HepG2 (cell line): Measurements from ENCODE around the gene TRPV5. TPM values are rescaled to one million over a fixed set of nuclear protein-coding genes. Genes with fewer than 3 reads are reported as not detected.

Experiments used
- ATAC-seq: fragments of 200-7000 bp; cut with Tn5 transposase; 3 replicates; pipeline ENCODE4 v1.9.1; 2020; ENCODE audit warnings: mild to moderate bottlenecking, moderate library complexity
- BruUV-seq: library from RNA; stranded (reverse); fragments of 400-500 nt; replicated peaks from 2 replicates; lab custom pipeline; 2021; lab: Mats Ljungman, UMichigan
- CTCF ChIA-PET: fragments of 300-600 bp; formaldehyde crosslinking; extraction: SDS; loops from one replicate; lab custom pipeline; 2021; ENCODE audit warnings: low total read pairs, inconsistent platforms, low intra/inter-chr PET ratio; lab: Yijun Ruan, JAX
- POLR2A ChIA-PET: fragments of 350-600 bp; sonication (Branson Sonifier 250); formaldehyde crosslinking; loops from one replicate; lab custom pipeline; 2020; ENCODE audit warnings: antibody characterized with exemption, inconsistent platforms; lab: Yijun Ruan, JAX
- DNase-seq: peaks from one replicate; pipeline ENCODE4 v3.0.0-alpha.2; 2015; ENCODE audit warnings: low spot score
- FAIRE-seq: peaks from 3 replicates; lab custom pipeline; 2011; peaks lifted over from hg19 to GRCh38; lab: Jason Lieb, UNC
- H2AFZ ChIP-seq: one replicate; pipeline ENCODE4 v1.6.1; 2011; ENCODE audit warnings: low read length, inconsistent platforms
- H3K27ac ChIP-seq: fragments of 300-600 bp; 3 replicates; pipeline ENCODE4 v1.8.0; 2011; ENCODE audit warnings: mixed run types, mild to moderate bottlenecking, mixed read lengths, low read length, inconsistent platforms; ENCODE audit not compliant: insufficient read depth; ENCODE audit errors: extremely low read length
- H3K27me3 ChIP-seq, 2 experiments: fragments of 200-600 bp in 1 of 2; 2 replicates in 1 of 2; 3 replicates in 1 of 2; pipeline versions ENCODE4 v1.6.0 to v1.8.0; 2011; ENCODE audit warnings: low read length in 2 of 2, mild to moderate bottlenecking in 2 of 2, moderate library complexity in 2 of 2, inconsistent platforms in 1 of 2; ENCODE audit not compliant: insufficient read depth in 2 of 2, control insufficient read depth in 1 of 2
- H3K36me3 ChIP-seq, 2 experiments: fragments of 200-600 bp in 1 of 2; replicated peaks in 1 of 2; 2 replicates in 1 of 2; 3 replicates in 1 of 2; pipeline versions ENCODE4 v1.5.1 to v1.8.0; 2011; ENCODE audit warnings: low read length in 2 of 2, inconsistent platforms in 1 of 2; ENCODE audit not compliant: insufficient read depth in 2 of 2, control insufficient read depth in 1 of 2
- H3K4me1 ChIP-seq: 2 replicates; pipeline ENCODE4 v1.5.1; 2012; ENCODE audit warnings: low read length, inconsistent platforms; ENCODE audit not compliant: insufficient read depth
- H3K4me2 ChIP-seq: 2 replicates; pipeline ENCODE4 v1.6.0; 2011; ENCODE audit warnings: low read depth, low read length, inconsistent platforms
- H3K4me3 ChIP-seq, 3 experiments: fragments of 200-600 bp in 1 of 3; sonication (generic), shearing (Covaris generic) in 1 of 3; replicated peaks in 1 of 3; 2 replicates each; pipeline ENCODE4 v1.5.1; 2011 to 2016; ENCODE audit warnings: low read length in 3 of 3, inconsistent platforms in 2 of 3, low read depth in 2 of 3, mild to moderate bottlenecking in 2 of 3, control low read depth in 1 of 3, mixed read lengths in 1 of 3; ENCODE audit not compliant: insufficient read depth in 1 of 3
- H3K79me2 ChIP-seq: one replicate; pipeline ENCODE4 v1.6.1; 2011; ENCODE audit warnings: low read length, inconsistent platforms; ENCODE audit not compliant: insufficient read depth
- H3K9ac ChIP-seq: 2 replicates; pipeline ENCODE4 v1.6.0; 2011; ENCODE audit warnings: mild to moderate bottlenecking, low read depth, low read length, inconsistent platforms; ENCODE audit not compliant: insufficient read depth
- H3K9me3 ChIP-seq: 2 replicates; pipeline ENCODE4 v1.5.1; 2012; ENCODE audit warnings: mild to moderate bottlenecking, low read length
- H4K20me1 ChIP-seq: 2 replicates; pipeline ENCODE4 v1.6.0; 2011; ENCODE audit warnings: inconsistent platforms, mild to moderate bottlenecking, low read length, moderate library complexity; ENCODE audit not compliant: insufficient read depth
- FOSL1 ChIP-seq: sonication (generic); formaldehyde crosslinking; IDR thresholded peaks from 2 replicates; pipeline ENCODE4 v1.9.0; 2021; ENCODE audit warnings: missing genetic modification reagents, borderline replicate concordance
- MAFK ChIP-seq, 2 experiments: IDR thresholded peaks in 1 of 2; conservative IDR thresholded peaks in 1 of 2; 2 replicates each; pipeline ENCODE4 v1.6.1; 2011; ENCODE audit warnings: improper control_type of control experiment in 2 of 2, low read length in 2 of 2
- PLRG1 ChIP-seq: fragments of 450-650 bp; conservative IDR thresholded peaks from 2 replicates; pipeline ENCODE4 v1.6.1; 2016
- SIN3A ChIP-seq: IDR thresholded peaks from 2 replicates; pipeline ENCODE4 v1.6.1; 2011; ENCODE audit warnings: low read depth, mild to moderate bottlenecking, control low read depth, low read length, borderline replicate concordance
- SOX13 ChIP-seq, 3 experiments: fragments of 450-650 bp in 1 of 3; sonication (generic) in 1 of 3; formaldehyde crosslinking in 1 of 3; IDR thresholded peaks in 2 of 3; conservative IDR thresholded peaks in 1 of 3; 2 replicates each; pipeline versions ENCODE4 v1.5.0 to v1.6.1; 2016 to 2020; ENCODE audit warnings: antibody characterized with exemption in 1 of 3, mild to moderate bottlenecking in 1 of 3, missing compliant biosample characterization in 1 of 3, missing genetic modification reagents in 1 of 3, moderate library complexity in 1 of 3
- ZNF12 ChIP-seq: sonication (generic); formaldehyde crosslinking; IDR thresholded peaks from 2 replicates; pipeline ENCODE4 v1.5.0; 2020; ENCODE audit warnings: missing genetic modification reagents
- ZNF331 ChIP-seq: sonication (generic); formaldehyde crosslinking; IDR thresholded peaks from 2 replicates; pipeline ENCODE4 v1.4.0; 2020; ENCODE audit warnings: missing genetic modification reagents
- WGBS: methylation state at CpG from one replicate; pipeline ENCODE4 v1.1.6; 2017; ENCODE audit warnings: low lambda C conversion rate; 5-methylcytosine and 5-hydroxymethylcytosine counted together
- in situ Hi-C: cut with HindIII; loops from 2 replicates; pipeline ENCODE4 v1.10.0; 2017; ENCODE audit warnings: low pct_unique_long_range_greater_than_20kb; ENCODE audit not compliant: extremely low pct_ligation_motif_present
- intact Hi-C: fragments of 100-400 bp; cut with micrococcal nuclease; formaldehyde crosslinking; loops from one replicate; pipeline ENCODE4 v1.10.0; 2022; ENCODE audit not compliant: unreplicated experiment
- polyA plus RNA-seq, 8 experiments: library from polyadenylated mRNA; depleted of rRNA in 3 of 8; stranded (reverse) in 7 of 8; unstranded in 1 of 8; fragments of >200 nt; fragmentation: Illumina TruSeq in 4 of 8; extraction: Trizol in 4 of 8; gene quantifications; 2 replicates each; pipeline versions ENCODE4 v1.2.1 to v1.2.3, GENCODE V29; 2011 to 2016; ENCODE audit warnings: low read depth in 4 of 8, missing spikeins in 1 of 8, mixed read lengths in 1 of 8; ENCODE audit not compliant: insufficient read depth in 1 of 8
- total RNA-seq, 5 experiments: library from RNA; depleted of rRNA; stranded (reverse); fragments of >200 nt; fragmentation: Illumina TruSeq; extraction: Trizol; gene quantifications; 2 replicates each; pipeline ENCODE4 v1.2.3, GENCODE V29; 2016; ENCODE audit warnings: low read depth in 1 of 5

Gene TRPV5
- total and polyA plus RNA-seq, 2 of the 13 experiments (the other 11 are each of a cell fraction or from before 2014, with no cell fraction given) = not detected

- no peak for TF ChIP-seq SOX13 (IDR thresholded peaks at IDR 0.05)
- no peak for TF ChIP-seq SOX13 (CRISPR knock-in tag; conservative IDR thresholded peaks at IDR 0.05 in 1 of 2, IDR thresholded peaks at IDR 0.05 in 1 of 2)
- TF ChIP-seq MAFK (conservative IDR thresholded peaks at IDR 0.05 in 1 of 2, IDR thresholded peaks at IDR 0.05 in 1 of 2; ENCODE audit: low read length in 2 of 2) = peak; percentile 71 to 87
- no peak for TF ChIP-seq ZNF331 (CRISPR knock-in tag)
- TF ChIP-seq FOSL1 (CRISPR knock-in tag) = no peak
Measured at GRCh38 chr7:142963993-142964392, 30.4 kb upstream of the TRPV5 start (continued).

DNA sequence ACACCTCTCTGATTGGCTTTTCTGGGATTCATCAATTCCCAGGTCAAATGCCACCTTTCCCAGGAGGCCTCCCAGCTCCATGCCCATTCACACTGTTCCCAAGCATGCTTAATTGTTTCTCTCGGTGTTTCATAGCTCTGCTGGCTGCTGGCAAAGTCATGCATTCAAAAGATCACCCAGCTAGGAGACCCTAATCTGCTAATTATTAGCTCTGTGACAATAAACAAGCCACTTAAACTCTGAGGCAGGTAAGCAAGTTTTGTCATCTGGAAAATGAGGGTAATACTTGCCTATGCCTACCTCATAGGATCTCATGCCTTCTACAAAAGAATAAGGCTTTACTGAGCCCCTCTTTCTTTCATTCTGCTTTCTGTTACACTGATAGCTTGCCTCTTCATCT is 29.4 kb upstream of the TRPV5 start:
- Histone ChIP-seq H3K4me1 (no peaks in the 10 kb centered on the region), H3K79me2 (no peaks in the 10 kb centered on the region), H3K9ac (no peak overlapping the region), H4K20me1 (no peaks in the 10 kb centered on the region), H3K27me3 (0 out of 5 replicates have a peak, but pooled peaks cover 0 to 3% of the 10 kb centered on the region in 2 experiments), H3K4me2 (no peak overlapping the region), H2AFZ (no peak overlapping the region), H3K27ac (no peak overlapping the region), H3K9me3 (no peaks in the 10 kb centered on the region), H3K36me3 (no peaks in the 10 kb centered on the region), H3K4me3 (no peak overlapping the region)
- intact Hi-C loops (no loop called here), in situ Hi-C loops (no loop called here)
- no peak for TF ChIP-seq SIN3A
- no peak for TF ChIP-seq PLRG1
- TF ChIP-seq ZNF12 (CRISPR knock-in tag) = no peak
- BruUV-seq = no TSS peak
- no peak for FAIRE-seq
- WGBS = 0% methylated on average over 1 of the region's 1 CpG
- no peak for DNase-seq
- CTCF ChIA-PET = no interaction called here
- no peak for ATAC-seq
- POLR2A ChIA-PET = no interaction called here
